Astrocyte (in vitro differentiated cells and primary cell): Measurements from ENCODE around the gene DNAJC8. TPM values are rescaled to one million over a fixed set of nuclear protein-coding genes. Genes with fewer than 3 reads are reported as not detected.

Source experiments
- DNase-seq: peaks from one replicate; pipeline ENCODE4 v3.0.0-alpha.2; 2010; ENCODE audit warnings: low read depth
- FAIRE-seq: peaks from 2 replicates; lab custom pipeline; 2011; peaks lifted over from hg19 to GRCh38; lab: Jason Lieb, UNC
- H2AFZ ChIP-seq: 2 replicates; pipeline ENCODE4 v1.6.0; 2012; ENCODE audit warnings: low read depth, low read length, inconsistent platforms
- H3K27ac ChIP-seq: 2 replicates; pipeline ENCODE4 v1.5.1; 2011; ENCODE audit warnings: low read depth, low read length, inconsistent platforms
- H3K27me3 ChIP-seq: 2 replicates; pipeline ENCODE4 v1.6.0; 2011; ENCODE audit warnings: low read length, inconsistent platforms; ENCODE audit not compliant: insufficient read depth
- H3K36me3 ChIP-seq: 2 replicates; pipeline ENCODE4 v1.5.1; 2011; ENCODE audit warnings: low read length, inconsistent platforms; ENCODE audit not compliant: insufficient read depth
- H3K4me1 ChIP-seq: 2 replicates; pipeline ENCODE4 v1.5.1; 2011; ENCODE audit warnings: low read length, inconsistent platforms; ENCODE audit not compliant: insufficient read depth
- H3K4me2 ChIP-seq: 2 replicates; pipeline ENCODE4 v1.6.0; 2012; ENCODE audit warnings: low read length, inconsistent platforms
- H3K4me3 ChIP-seq: 2 replicates; pipeline ENCODE4 v1.5.1; 2011; ENCODE audit warnings: low read depth, mild to moderate bottlenecking, low read length, inconsistent platforms; ENCODE audit not compliant: insufficient read depth
- H3K79me2 ChIP-seq: 2 replicates; pipeline ENCODE4 v1.6.0; 2012; ENCODE audit warnings: mild to moderate bottlenecking, low read length, inconsistent platforms; ENCODE audit not compliant: insufficient read depth
- H3K9ac ChIP-seq: 2 replicates; pipeline ENCODE4 v1.6.0; 2012; ENCODE audit warnings: mild to moderate bottlenecking, low read length, inconsistent platforms
- H3K9me3 ChIP-seq: 2 replicates; pipeline ENCODE4 v1.5.1; 2012; ENCODE audit warnings: low read depth, mild to moderate bottlenecking, low read length, inconsistent platforms; ENCODE audit not compliant: insufficient read depth
- H4K20me1 ChIP-seq: 2 replicates; pipeline ENCODE4 v1.6.0; 2012; ENCODE audit warnings: low read length, inconsistent platforms; ENCODE audit not compliant: insufficient read depth
- H3K27ac Mint-ChIP-seq: one replicate; pipeline ENCODE4 v1.8.0; 2021; ENCODE audit warnings: mild to moderate bottlenecking, mixed read lengths; ENCODE audit not compliant: unreplicated experiment
- H3K27me3 Mint-ChIP-seq: one replicate; pipeline ENCODE4 v1.8.0; 2021; ENCODE audit warnings: low read depth, mixed read lengths; ENCODE audit not compliant: unreplicated experiment
- H3K36me3 Mint-ChIP-seq: one replicate; pipeline ENCODE4 v1.8.0; 2021; ENCODE audit warnings: low read depth, mixed read lengths; ENCODE audit not compliant: unreplicated experiment
- H3K4me1 Mint-ChIP-seq: one replicate; pipeline ENCODE4 v1.8.0; 2021; ENCODE audit warnings: low read depth, mixed read lengths; ENCODE audit not compliant: unreplicated experiment
- H3K4me3 Mint-ChIP-seq: one replicate; pipeline ENCODE4 v1.8.0; 2021; ENCODE audit warnings: mild to moderate bottlenecking, moderate library complexity, mixed read lengths; ENCODE audit not compliant: unreplicated experiment
- H3K9me3 Mint-ChIP-seq: one replicate; pipeline ENCODE4 v1.8.0; 2021; ENCODE audit warnings: mild to moderate bottlenecking, mixed read lengths; ENCODE audit not compliant: unreplicated experiment
- EZH2 ChIP-seq: IDR thresholded peaks from 2 replicates; pipeline ENCODE4 v1.6.1; 2012; ENCODE audit warnings: mild to moderate bottlenecking, low read length, inconsistent platforms; ENCODE audit not compliant: insufficient read depth
- total RNA-seq: library from RNA; stranded (reverse); gene quantifications from 2 replicates; pipeline ENCODE4 v1.2.1, GENCODE V29; 2021
- TF ChIP-seq, protein P1 (sequence below): IDR thresholded peaks from 2 replicates; pipeline ENCODE4 v1.5.1; 2011; ENCODE audit warnings: low read depth, mild to moderate bottlenecking, inconsistent platforms, low read length, moderate library complexity; ENCODE audit not compliant: insufficient read depth

The DNAJC8 gene
- total RNA-seq, 1 donor from 2014 or later, result 91.3 TPM

DNA sequence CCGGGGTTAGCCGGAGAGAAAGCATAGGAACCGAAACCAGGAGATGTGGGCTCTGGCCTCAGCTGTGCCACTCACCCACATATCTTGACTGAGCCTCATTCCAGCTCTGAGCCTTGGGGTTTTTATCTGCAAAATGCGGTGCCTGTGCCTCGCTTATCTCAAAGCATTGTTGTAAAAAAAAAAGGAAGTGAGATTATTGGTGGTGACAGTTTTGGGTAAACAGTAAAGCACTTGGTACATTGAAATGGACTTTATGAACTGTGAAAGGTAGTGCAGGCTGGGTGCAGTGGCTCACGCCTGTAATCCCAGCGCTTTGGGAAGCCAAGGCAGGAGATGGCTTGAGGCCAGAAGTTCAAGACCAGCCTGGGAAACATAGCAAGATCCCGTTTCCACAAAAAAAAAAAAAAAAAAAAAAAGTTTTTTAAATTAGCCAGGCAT lies 60.1 kb downstream of the DNAJC8 start:
- Histone ChIP-seq H3K79me2 (no peaks in the 10 kb centered on the region), H3K9me3 (no peaks in the 10 kb centered on the region), H3K27me3 (peaks cover 4% of the 10 kb centered on the region), H3K27ac (no peak overlapping the region), H3K9ac (no peak overlapping the region), H3K4me2 (no peak overlapping the region), H4K20me1 (no peaks in the 10 kb centered on the region), H3K4me3 (no peak overlapping the region), H3K36me3 (no peaks in the 10 kb centered on the region), H2AFZ (no peak overlapping the region), H3K4me1 (no peaks in the 10 kb centered on the region)
- DNase-seq (peak; percentile 18), FAIRE-seq (no peak)
- Mint-ChIP-seq H3K36me3 (peaks cover 2% of the 10 kb centered on the region), H3K4me3 (no peak overlapping the region), H3K9me3 (no peaks in the 10 kb centered on the region), H3K27me3 (peaks cover 7% of the 10 kb centered on the region), H3K4me1 (peaks cover 14% of the 10 kb centered on the region), H3K27ac (peak overlapping the region; percentile 44)
- TF ChIP-seq, protein P1, sequence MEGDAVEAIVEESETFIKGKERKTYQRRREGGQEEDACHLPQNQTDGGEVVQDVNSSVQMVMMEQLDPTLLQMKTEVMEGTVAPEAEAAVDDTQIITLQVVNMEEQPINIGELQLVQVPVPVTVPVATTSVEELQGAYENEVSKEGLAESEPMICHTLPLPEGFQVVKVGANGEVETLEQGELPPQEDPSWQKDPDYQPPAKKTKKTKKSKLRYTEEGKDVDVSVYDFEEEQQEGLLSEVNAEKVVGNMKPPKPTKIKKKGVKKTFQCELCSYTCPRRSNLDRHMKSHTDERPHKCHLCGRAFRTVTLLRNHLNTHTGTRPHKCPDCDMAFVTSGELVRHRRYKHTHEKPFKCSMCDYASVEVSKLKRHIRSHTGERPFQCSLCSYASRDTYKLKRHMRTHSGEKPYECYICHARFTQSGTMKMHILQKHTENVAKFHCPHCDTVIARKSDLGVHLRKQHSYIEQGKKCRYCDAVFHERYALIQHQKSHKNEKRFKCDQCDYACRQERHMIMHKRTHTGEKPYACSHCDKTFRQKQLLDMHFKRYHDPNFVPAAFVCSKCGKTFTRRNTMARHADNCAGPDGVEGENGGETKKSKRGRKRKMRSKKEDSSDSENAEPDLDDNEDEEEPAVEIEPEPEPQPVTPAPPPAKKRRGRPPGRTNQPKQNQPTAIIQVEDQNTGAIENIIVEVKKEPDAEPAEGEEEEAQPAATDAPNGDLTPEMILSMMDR, result no peak
- TF ChIP-seq EZH2, result no peak

DNA sequence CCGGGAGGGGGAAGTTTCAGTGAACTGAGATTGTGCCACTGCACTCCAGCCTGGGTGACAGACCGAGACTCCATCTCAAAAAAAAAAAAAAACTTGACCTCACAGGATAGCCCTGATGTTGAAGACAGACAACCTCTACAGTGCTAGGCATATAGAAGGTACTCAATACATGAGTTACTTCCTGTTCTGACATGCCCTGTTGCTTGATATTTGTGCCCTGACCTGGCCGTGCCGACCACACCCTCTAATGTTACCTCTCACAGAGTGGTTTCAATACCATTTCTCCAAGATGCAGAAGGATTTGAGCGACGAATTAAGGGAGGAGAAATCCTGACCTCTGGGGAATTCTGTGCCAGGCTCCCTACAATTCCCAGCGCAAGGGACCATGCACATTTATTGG lies 61.6 kb downstream of the DNAJC8 start:
- no peaks in the 10 kb centered on the region for H3K4me1 ChIP-seq
- no peak for TF ChIP-seq EZH2
- TF ChIP-seq, protein P1, result no peak
- peaks cover 2% of the 10 kb centered on the region for H3K9me3 Mint-ChIP-seq

DNA sequence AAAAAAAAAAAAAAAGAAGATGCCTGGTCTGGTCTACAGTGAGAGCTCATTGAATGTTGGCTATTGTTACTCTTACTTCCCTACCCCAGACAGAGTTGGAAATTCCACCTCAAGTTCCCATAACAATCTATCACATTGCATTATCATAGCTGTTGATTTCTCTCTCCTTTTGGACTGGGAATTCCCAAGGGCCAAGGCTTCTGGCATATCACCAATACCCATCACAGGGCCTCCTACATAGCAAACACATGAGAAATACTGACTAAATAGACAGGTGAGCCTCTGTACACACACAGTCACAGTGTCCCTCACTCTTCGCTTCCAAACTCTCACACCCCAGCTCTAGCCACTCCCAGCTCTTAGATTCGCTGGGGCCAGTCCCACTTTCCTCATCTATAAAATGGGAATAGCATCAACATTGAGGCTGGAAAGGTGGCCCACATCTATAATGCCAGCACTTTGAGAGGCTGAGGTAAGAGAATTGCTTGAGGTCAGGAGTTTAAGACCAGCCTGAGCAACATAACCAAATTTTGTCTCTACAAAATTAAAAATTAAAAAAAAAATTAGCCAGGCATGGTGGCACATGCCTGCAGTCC lies 62.7 kb downstream of the DNAJC8 start:
- no peak overlapping the region for H3K27ac Mint-ChIP-seq
- Histone ChIP-seq H4K20me1 (no peaks in the 10 kb centered on the region), H3K36me3 (no peaks in the 10 kb centered on the region), H3K27me3 (no peaks in the 10 kb centered on the region), H3K9me3 (no peaks in the 10 kb centered on the region), H3K79me2 (no peaks in the 10 kb centered on the region), H2AFZ (no peak overlapping the region), H3K4me2 (no peak overlapping the region), H3K27ac (no peak overlapping the region), H3K9ac (no peak overlapping the region), H3K4me1 (no peaks in the 10 kb centered on the region), H3K4me3 (no peak overlapping the region)
- peaks cover 12% of the 10 kb centered on the region for H3K4me1 Mint-ChIP-seq
- H3K36me3 Mint-ChIP-seq, result peaks cover 2% of the 10 kb centered on the region
- DNase-seq (no peak), FAIRE-seq (no peak)
- H3K4me3 Mint-ChIP-seq, result no peak overlapping the region
- peaks cover 4% of the 10 kb centered on the region for H3K9me3 Mint-ChIP-seq
- TF ChIP-seq, protein P1, result no peak
- no peak for TF ChIP-seq EZH2
- no peaks in the 10 kb centered on the region for H3K27me3 Mint-ChIP-seq

More for the DNA sequence above, 61.6 kb downstream of the DNAJC8 start:
- Mint-ChIP-seq H3K27ac (no peak overlapping the region), H3K4me1 (peaks cover 12% of the 10 kb centered on the region), H3K36me3 (peaks cover 2% of the 10 kb centered on the region), H3K27me3 (no peaks in the 10 kb centered on the region), H3K4me3 (no peak overlapping the region)
- no peak overlapping the region for H3K9ac ChIP-seq
- H4K20me1 ChIP-seq, result no peaks in the 10 kb centered on the region
- no peaks in the 10 kb centered on the region for H3K27me3 ChIP-seq
- H3K9me3 ChIP-seq, result no peaks in the 10 kb centered on the region
- H3K4me3 ChIP-seq, result no peak overlapping the region
- no peak for FAIRE-seq
- H2AFZ ChIP-seq, result no peak overlapping the region
- no peak overlapping the region for H3K27ac ChIP-seq
- H3K79me2 ChIP-seq, result no peaks in the 10 kb centered on the region
- no peak for DNase-seq
- H3K4me2 ChIP-seq, result no peak overlapping the region
- H3K36me3 ChIP-seq, result no peaks in the 10 kb centered on the region
